Glutamatergic neuron (in vitro differentiated cells): ENCODE data around the gene TMEM214. TPM values are rescaled to one million over a fixed set of nuclear protein-coding genes. Genes with fewer than 3 reads are reported as not detected.

Source experiments
- DNase-seq: peaks from one replicate; pipeline ENCODE4 v3.0.0; 2022
- H3K27ac Mint-ChIP-seq: one replicate; pipeline ENCODE4 v1.8.0; 2020; ENCODE audit warnings: mild to moderate bottlenecking, mixed read lengths, inconsistent platforms; ENCODE audit not compliant: unreplicated experiment
- H3K27me3 Mint-ChIP-seq: one replicate; pipeline ENCODE4 v1.8.0; 2020; ENCODE audit warnings: mild to moderate bottlenecking, moderate library complexity, mixed read lengths, inconsistent platforms; ENCODE audit not compliant: unreplicated experiment
- H3K36me3 Mint-ChIP-seq: one replicate; pipeline ENCODE4 v1.8.0; 2020; ENCODE audit warnings: mild to moderate bottlenecking, mixed read lengths, inconsistent platforms; ENCODE audit not compliant: unreplicated experiment
- H3K4me1 Mint-ChIP-seq: one replicate; pipeline ENCODE4 v1.8.0; 2020; ENCODE audit warnings: mild to moderate bottlenecking, low read depth, mixed read lengths, inconsistent platforms; ENCODE audit not compliant: unreplicated experiment
- H3K4me3 Mint-ChIP-seq: one replicate; pipeline ENCODE4 v1.8.0; 2020; ENCODE audit warnings: mild to moderate bottlenecking, mixed read lengths, inconsistent platforms; ENCODE audit not compliant: unreplicated experiment
- H3K9me3 Mint-ChIP-seq: one replicate; pipeline ENCODE4 v1.8.0; 2020; ENCODE audit warnings: mild to moderate bottlenecking, moderate library complexity, mixed read lengths, inconsistent platforms; ENCODE audit not compliant: unreplicated experiment
- total RNA-seq: library from RNA; stranded (reverse); fragmentation: NEBNext Ultra II Directional; extraction: Animal tissue kit (Norgen Biotek cat#: 25700); gene quantifications from one replicate; pipeline ENCODE4 v1.2.1, GENCODE V29; 2021; ENCODE audit not compliant: unreplicated experiment
- TF ChIP-seq, protein P1 (sequence below): fragments of 200-600 bp; sonication (generic); IDR thresholded peaks from one replicate; pipeline ENCODE4 v1.5.0; 2021; ENCODE audit not compliant: partially characterized antibody, unreplicated experiment

The TMEM214 gene
- total RNA-seq, 1 donor from 2014 or later: 35.8 TPM

DNA sequence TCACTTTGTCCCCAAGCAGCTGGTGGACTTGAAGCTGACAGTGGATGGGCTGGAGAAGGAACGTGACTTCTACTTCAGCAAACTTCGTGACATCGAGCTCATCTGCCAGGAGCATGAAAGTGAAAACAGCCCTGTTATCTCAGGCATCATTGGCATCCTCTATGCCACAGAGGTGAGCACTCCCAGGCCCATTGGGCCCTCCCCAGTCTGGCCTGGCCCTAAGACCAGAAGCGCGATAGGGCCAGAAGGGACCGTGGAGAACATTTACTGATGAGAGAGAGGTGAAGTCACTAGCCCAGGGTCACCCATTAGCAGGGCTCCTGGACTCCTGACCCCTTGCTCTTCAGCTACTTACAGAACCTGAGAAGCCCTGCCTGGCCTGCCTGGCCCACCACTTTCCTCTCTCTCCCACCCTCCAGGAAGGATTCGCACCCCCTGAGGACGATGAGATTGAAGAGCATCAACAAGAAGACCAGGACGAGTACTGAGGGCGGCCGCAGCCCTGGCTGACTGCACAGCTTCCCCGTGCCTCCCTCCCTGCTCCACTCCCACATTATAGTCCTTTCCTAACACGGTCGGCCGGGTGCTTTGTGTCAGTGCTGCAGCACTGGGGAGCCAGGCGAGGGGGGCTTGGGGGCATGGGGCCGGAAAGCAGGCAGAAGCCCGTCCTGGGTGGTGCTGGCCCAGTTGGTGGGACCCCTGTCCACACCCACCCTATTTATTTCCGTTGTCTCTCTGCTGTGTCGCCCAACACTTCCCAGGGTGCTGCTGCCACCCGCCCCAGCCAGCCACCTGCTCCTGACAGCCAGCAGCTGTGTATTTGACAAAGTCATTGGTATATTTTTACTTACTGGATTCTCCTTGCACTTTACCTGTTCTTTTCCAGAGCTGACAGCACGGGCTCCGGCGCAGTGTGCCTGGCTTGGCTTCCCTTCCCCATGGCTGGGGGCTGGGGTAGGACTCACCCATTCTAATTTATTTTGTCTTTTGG lies 6.6 kb upstream of the TMEM214 start:
- TF ChIP-seq, protein P1, sequence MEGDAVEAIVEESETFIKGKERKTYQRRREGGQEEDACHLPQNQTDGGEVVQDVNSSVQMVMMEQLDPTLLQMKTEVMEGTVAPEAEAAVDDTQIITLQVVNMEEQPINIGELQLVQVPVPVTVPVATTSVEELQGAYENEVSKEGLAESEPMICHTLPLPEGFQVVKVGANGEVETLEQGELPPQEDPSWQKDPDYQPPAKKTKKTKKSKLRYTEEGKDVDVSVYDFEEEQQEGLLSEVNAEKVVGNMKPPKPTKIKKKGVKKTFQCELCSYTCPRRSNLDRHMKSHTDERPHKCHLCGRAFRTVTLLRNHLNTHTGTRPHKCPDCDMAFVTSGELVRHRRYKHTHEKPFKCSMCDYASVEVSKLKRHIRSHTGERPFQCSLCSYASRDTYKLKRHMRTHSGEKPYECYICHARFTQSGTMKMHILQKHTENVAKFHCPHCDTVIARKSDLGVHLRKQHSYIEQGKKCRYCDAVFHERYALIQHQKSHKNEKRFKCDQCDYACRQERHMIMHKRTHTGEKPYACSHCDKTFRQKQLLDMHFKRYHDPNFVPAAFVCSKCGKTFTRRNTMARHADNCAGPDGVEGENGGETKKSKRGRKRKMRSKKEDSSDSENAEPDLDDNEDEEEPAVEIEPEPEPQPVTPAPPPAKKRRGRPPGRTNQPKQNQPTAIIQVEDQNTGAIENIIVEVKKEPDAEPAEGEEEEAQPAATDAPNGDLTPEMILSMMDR: no peak
- Mint-ChIP-seq H3K4me3 (no peak overlapping the region), H3K4me1 (no peaks in the 10 kb centered on the region), H3K9me3 (peaks cover 5% of the 10 kb centered on the region), H3K36me3 (peaks cover 7% of the 10 kb centered on the region), H3K27ac (no peak overlapping the region), H3K27me3 (peaks cover 4% of the 10 kb centered on the region)
- no peak for DNase-seq

DNA sequence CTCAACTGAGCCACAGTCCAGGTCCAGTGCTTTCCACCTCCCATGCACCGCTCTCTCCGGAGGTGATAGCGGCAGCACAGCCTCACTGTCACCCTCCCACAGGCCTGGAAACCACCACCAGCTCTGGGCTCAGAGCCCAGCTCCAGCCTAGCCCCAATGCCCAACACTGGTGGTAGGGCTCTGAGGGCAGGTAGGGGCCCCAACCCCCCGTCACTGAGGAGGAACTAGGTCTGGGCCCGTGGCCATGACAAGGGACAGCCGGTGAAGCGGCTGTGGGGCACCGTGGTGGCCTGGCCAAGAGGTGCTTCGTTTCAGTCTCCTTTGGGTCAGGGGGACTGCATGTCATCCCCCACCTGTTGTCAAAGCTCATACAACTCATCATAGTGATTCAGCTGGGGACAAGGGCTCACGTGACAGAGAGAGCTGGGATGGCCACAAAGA lies 5.5 kb upstream of the TMEM214 start:
- Mint-ChIP-seq H3K4me1 (peaks cover 2% of the 10 kb centered on the region), H3K9me3 (peaks cover 7% of the 10 kb centered on the region), H3K27me3 (peaks cover 4% of the 10 kb centered on the region), H3K4me3 (no peak overlapping the region), H3K36me3 (peaks cover 7% of the 10 kb centered on the region), H3K27ac (no peak overlapping the region)
- no peak for DNase-seq
- TF ChIP-seq, protein P1: no peak

DNA sequence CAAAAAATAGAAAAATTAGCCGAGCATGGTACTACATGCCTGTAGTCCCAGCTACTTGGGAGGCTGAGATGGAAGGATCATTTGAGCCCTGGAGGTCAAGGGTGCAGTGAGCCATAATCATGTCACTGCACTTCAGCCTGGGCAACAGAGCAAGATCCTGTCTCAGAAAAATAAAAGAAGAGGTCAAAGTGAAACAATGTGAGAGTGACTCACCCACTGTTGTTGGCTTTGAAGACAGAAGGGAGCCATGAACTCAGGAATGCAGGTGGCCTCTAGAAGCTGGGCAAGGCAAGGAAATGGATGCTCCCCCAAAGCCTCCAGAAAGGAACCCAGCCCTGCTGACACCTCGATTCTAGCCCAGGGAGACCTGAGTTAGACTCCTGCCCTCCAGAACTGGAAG lies 3.7 kb upstream of the TMEM214 start:
- DNase-seq: no peak
- Mint-ChIP-seq H3K4me3 (no peak overlapping the region), H3K27ac (no peak overlapping the region), H3K4me1 (peaks cover 8% of the 10 kb centered on the region), H3K36me3 (no peaks in the 10 kb centered on the region), H3K27me3 (peaks cover 7% of the 10 kb centered on the region), H3K9me3 (peaks cover 3% of the 10 kb centered on the region)
- TF ChIP-seq, protein P1: no peak

DNA sequence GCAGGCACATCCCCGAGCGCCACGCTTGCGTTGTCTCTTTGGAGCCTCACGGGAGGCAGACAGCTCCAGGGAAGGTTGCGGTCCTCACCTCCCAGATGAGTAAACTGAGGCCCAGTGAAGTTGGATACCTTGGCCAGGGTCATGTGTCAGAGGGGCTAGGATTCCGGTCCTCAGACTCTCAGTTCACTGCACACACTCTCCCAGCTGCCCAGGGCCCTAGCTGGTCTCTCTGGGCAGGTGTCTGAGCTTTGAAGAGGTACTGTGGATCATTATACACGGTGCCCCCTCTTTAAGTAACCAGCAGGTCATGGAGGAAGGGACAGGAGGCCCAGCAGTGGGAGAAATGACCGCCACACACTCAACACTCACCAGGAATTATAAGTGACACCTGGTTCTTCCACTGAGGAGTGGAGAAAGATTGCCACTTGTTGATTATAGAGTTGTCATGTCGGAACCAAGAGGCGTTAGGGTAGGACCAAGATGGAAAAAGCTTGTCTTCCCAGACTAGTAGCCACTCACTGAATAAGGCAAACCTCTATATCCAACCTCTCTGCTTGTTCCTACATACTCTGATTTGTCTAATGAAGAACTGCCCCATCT lies 588 bp downstream of the TMEM214 start:
- H3K36me3 Mint-ChIP-seq: no peaks in the 10 kb centered on the region
- H3K4me1 Mint-ChIP-seq: peaks cover 11% of the 10 kb centered on the region
- TF ChIP-seq, protein P1: no peak
- H3K4me3 Mint-ChIP-seq: peak overlapping the region; percentile 93
- H3K27ac Mint-ChIP-seq: no peak overlapping the region
- H3K9me3 Mint-ChIP-seq: peaks cover 3% of the 10 kb centered on the region
- no peak for DNase-seq
- H3K27me3 Mint-ChIP-seq: peaks cover 8% of the 10 kb centered on the region
